Measurements from ENCODE around the gene ADORA2A.

GRCh38 chr22:24428751-24429410, 1.5 kb downstream of the ADORA2A start:
- TF ChIP-seq, protein P1, sequence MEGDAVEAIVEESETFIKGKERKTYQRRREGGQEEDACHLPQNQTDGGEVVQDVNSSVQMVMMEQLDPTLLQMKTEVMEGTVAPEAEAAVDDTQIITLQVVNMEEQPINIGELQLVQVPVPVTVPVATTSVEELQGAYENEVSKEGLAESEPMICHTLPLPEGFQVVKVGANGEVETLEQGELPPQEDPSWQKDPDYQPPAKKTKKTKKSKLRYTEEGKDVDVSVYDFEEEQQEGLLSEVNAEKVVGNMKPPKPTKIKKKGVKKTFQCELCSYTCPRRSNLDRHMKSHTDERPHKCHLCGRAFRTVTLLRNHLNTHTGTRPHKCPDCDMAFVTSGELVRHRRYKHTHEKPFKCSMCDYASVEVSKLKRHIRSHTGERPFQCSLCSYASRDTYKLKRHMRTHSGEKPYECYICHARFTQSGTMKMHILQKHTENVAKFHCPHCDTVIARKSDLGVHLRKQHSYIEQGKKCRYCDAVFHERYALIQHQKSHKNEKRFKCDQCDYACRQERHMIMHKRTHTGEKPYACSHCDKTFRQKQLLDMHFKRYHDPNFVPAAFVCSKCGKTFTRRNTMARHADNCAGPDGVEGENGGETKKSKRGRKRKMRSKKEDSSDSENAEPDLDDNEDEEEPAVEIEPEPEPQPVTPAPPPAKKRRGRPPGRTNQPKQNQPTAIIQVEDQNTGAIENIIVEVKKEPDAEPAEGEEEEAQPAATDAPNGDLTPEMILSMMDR (IDR thresholded peaks at IDR 0.05), result no peak
- TF ChIP-seq POLR2A (IDR thresholded peaks at IDR 0.05), result no peak

Data from heart left ventricle (tissue), 13 donors.